GM12872 (cell line): Measurements from ENCODE around the gene PGGHG.

Source experiments
- CTCF ChIP-seq: IDR thresholded peaks from 3 replicates; pipeline ENCODE4 v1.5.1; 2011; ENCODE audit warnings: low read depth, mild to moderate bottlenecking, low read length, moderate library complexity; ENCODE audit not compliant: insufficient read depth

PGGHG gene

GRCh38 chr11:327581-327923 lies 38.6 kb downstream of the PGGHG start:
- TF ChIP-seq CTCF = no peak

- no peak for TF ChIP-seq CTCF
Observed at GRCh38 chr11:328012-328411, 39.1 kb downstream of the PGGHG start.

- TF ChIP-seq CTCF = no peak
Observed at GRCh38 chr11:329886-330253, 40.9 kb downstream of the PGGHG start.

GRCh38 chr11:330307-330693 lies 41.4 kb downstream of the PGGHG start:
- no peak for TF ChIP-seq CTCF

GRCh38 chr11:330694-331357 lies 41.9 kb downstream of the PGGHG start:
- no peak for TF ChIP-seq CTCF

GRCh38 chr11:331358-332060 lies 42.6 kb downstream of the PGGHG start:
- no peak for TF ChIP-seq CTCF

GRCh38 chr11:332651-333480 lies 43.9 kb downstream of the PGGHG start:
- no peak for TF ChIP-seq CTCF
